Measurements from ENCODE around the gene ST6GALNAC1.

Gene ST6GALNAC1

GRCh38 chr17:76575570-76575969 is 68.0 kb downstream of the ST6GALNAC1 start:
- DNase-seq, result no peak

All from hematopoietic multipotent progenitor cell treated with erythropoietin and hydrocortisone succinate and interleukin-3 and kit ligand, for 8 days (in vitro differentiated cells).